NCI-H460 (cell line): ENCODE results near the gene WSB2. TPM values are rescaled to one million over a fixed set of nuclear protein-coding genes. Genes with fewer than 3 reads are reported as not detected.
"Not testable (repeated sequence)": the region's sequence is repeated elsewhere in the genome, so short reads cannot be mapped to it uniquely, and the experiment has no call there.

Experiments
- DNase-seq: peaks from one replicate; pipeline ENCODE4 v3.0.0-alpha.2; 2016; ENCODE audit warnings: low read depth; ENCODE audit errors: extremely low read depth
- polyA plus RNA-seq: library from polyadenylated mRNA; depleted of rRNA; stranded (reverse); fragments of >200 nt; gene quantifications from 2 replicates; pipeline ENCODE4 v1.2.3, GENCODE V29; 2014; cell fraction: nucleus; rRNA removed
- total RNA-seq: library from RNA; depleted of rRNA; stranded (reverse); fragments of >200 nt; shearing (Covaris generic); gene quantifications from 2 replicates; pipeline ENCODE4 v1.2.3, GENCODE V29; 2014; rRNA removed

The WSB2 gene
- total RNA-seq: 105 and 111 TPM in 2 replicates
- 52.6 and 55.7 TPM in 2 replicates for polyA plus RNA-seq

DNA sequence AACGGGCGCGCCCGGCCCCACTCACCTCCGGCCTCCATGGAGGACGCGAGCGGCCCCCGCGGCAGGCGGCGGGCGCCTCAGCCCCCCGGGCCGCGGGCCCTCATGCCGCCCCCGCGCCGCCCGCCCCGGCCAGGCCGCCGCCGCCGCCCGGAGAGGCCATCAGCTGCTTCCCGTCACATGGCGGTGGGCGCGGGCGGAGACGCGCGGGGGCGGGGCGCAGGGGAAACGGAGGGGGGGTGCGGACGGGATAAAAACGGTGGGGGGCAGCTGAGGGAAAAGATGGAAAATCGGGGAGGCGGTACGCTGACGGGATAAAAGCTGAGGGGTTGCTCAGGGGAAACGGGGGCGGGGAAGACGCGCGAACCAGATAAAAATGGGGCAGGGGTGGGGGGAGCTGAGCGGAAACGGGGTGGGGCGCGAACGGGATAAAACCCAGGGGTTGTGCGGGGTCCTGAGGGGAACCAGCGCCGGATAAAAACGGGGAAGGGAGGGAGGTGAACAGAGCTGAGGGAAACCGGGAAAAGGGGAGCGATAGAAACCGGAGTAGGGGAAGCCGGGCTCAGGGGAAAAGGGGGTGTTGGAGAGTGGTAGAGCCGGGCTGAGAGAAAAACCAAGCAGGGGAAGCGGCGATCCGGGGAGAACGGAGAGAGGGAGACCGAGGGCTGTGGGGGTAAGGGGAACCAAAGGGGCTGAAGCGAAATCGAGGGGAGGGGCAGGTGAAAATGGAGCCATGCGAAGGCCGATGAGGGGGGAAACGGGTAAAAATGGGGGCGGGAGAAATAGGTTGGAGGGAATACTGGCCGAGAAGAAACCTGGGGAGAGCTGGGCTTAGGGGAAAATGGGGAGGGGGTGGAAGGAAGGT is at the start of gene WSB2:
WSB2 (minus strand) TSS at position 169 of the 862 bp plus-strand sequence; CDS start at position 38, 131 bp downstream.
- DNase-seq: peak; percentile 27

DNA sequence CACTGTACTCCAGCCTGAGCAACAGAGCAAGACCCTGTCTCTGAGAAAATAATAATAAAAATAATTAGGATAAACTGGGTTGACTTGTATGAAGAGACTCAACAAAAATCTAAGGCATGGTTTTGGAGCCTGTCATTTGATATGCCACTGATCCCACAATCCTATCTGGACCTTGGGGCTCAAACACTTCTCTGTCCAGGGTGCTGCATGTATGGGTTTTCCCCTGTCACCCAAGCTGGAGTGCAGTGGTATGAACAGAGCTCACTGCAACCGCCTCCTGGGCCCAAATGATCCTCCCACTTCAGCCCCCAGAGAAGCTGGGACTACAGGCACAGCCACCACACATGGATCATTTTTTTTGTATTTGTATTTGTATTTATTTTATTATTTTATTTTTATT is 48.1 kb upstream of the WSB2 start:
- DNase-seq: no peak

DNA sequence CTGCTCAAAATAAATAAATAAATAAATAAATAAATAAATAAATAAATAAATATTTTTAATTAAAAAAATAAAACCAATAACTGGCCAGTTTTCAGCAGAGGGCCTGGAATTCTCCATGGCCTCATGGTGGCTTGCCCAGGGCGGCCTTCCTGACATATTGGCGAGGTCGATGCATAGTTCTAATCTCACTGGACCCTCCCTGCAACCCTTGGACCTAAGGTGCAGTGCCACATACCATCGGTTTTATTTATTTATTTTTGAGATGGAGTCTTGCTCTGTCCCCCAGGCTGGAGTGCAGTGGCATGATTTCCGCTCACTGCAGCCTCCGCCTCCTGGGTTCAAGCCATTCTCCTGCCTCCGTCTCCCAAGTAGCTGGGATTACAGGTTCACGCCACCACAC is 46.7 kb upstream of the WSB2 start:
- no peak for DNase-seq

- DNase-seq: no peak
Observed at GRCh38 chr12:118107011-118107410, 46.0 kb upstream of the WSB2 start.

DNA sequence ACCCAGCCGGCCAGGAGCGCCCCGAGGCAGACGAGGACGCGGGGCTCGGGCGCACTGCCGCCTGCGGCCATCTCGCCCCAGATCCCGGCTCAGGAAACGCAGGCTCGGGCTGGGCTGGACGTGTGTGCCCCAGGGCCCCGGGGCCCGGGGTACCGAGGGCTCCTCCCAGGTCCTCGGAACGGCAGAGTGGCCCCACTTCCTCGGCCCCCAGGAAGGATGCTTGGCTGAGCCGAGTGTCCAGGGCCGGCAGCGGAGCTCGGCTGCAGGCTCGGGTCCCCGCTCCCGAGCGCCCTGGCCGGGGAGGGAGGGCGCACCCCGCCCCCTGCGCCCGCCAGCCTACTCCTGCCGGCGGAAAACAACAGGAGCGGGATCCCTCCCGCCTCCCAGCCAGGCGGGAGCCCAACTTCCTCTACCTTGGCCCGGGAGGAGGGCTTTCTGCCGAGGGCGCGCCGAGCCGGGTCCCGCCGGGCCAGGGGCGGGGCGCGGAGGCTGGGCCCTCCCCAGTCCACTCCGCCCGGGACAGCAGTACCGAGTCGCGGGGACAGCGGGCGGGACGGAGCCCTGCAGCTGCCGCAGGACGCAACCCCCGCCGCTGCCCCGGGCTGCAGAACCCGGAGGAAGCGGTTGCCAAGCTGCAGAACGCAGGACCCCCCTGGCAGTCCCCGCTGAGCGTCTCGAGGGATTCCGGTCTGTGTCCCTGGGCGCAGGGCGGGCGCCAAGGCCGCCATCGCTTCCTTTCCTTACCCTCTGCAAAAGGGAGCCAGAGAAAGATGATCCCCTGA is 42.8 kb upstream of the WSB2 start, which contains the start of gene VSIG10:
VSIG10 (minus strand) TSS at position 411 of the 782 bp plus-strand sequence; CDS start at position 71, 340 bp downstream.
- peak; percentile 41 for DNase-seq

GRCh38 chr12:118103201-118103600 is 42.2 kb upstream of the WSB2 start:
- no peak for DNase-seq

DNA sequence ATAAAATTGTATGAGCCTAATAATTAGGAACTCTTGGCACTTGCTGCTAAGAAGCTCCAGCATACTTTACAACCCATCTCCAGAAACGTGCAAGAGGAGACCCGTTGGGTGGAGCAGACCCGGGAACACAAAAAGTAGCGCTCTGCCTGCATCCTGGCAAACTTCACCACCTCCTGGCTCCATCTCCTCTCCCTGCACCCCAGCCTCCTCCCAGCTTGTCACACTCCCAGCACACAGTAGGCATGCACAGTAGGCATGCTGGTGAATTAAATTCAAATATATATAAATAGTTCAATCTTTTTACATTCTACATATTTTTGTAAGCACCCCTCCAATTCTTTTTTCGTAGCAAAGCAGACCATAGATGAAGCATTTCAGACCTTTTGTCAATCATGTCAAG is 41.6 kb upstream of the WSB2 start:
- no peak for DNase-seq

GRCh38 chr12:118102070-118102469 is 41.1 kb upstream of the WSB2 start:
- DNase-seq: no peak

DNA sequence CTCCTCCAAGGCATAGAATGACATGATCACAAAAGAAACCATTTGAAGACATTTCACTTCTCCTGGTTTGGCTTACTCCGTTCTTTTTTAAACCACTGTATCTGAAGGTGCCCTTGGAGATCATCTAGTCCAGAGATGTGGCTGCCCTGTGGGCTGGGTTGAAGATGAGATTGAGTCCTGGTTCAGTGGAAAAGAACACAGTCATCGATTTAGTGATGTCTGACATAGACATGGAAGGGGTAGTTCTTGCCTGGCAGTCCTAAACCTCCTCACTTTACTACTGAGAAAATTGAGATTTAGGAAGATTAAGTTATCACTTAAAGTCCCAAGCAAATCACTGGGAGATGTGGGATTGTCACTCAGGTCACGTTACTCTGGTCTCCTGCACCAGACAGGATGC is 40.1 kb upstream of the WSB2 start:
- no peak for DNase-seq

- no peak for DNase-seq
Observed at GRCh38 chr12:118098911-118099671, 38.1 kb upstream of the WSB2 start.

GRCh38 chr12:118098401-118098800 is 37.4 kb upstream of the WSB2 start:
- DNase-seq: no peak

- no peak for DNase-seq
Observed at GRCh38 chr12:118094039-118094438, 33.1 kb upstream of the WSB2 start.

DNA sequence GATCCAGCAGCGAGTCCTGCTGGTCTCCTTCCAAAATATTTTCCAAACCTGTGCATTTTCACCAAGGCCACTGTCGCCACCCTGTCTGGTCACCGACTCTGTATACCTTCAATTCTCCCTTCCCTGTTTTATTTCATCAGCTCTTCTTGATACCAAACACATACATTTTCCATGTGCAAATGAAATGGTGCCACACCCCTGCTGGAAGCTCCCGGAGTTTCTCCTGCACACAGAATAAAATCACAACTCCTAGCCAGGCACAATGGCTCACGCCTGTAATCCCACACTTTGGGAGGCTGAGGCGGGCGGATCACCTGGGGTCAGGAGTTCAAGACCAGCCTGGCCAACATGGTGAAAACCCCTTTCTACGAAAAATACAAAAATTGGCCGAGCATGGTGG is 28.8 kb upstream of the WSB2 start:
- no peak for DNase-seq

GRCh38 chr12:118082161-118082560 is 21.2 kb upstream of the WSB2 start:
- no peak for DNase-seq

GRCh38 chr12:118081521-118081920 is 20.5 kb upstream of the WSB2 start:
- not testable (repeated sequence) for DNase-seq

- DNase-seq: no peak
Observed at GRCh38 chr12:118073768-118074167, 12.8 kb upstream of the WSB2 start.

DNA sequence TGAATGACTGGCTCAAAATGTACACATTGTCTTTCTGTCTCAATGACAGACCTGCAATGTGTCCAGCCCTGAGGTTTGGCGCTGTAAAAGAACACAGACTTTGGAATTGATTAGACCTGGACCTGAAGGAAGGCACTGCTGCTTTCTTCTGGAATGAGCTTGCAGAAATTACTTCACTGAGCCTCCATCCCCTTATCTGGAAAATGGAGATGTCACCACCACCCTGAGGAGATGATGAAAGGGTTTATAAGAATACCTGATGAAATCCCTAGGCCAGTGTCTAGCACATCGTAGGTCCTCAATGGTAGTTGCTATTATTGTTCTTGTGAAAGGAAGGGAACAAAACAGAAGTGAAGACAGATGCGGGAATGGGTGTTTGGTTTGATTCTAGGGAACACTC is 9.7 kb upstream of the WSB2 start:
- no peak for DNase-seq

DNA sequence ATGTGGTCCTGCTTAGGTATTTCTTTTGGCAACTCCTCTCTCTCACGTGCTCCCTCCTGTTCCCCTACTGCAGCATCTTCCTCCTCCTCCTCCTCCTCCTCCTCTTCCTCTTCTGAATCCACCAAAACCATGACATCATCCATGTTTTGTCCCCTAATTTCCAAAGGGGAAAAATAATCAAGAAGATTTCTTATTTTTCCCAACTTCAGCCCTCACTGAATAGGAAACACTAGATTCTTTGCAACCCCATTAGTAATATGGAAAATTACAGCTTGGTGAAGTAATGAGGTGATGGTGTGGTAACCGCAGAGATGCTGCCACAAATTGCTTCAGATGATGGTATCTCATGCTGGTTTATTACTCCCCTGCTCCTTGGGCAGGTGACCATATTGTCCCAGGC is 7.5 kb upstream of the WSB2 start:
- DNase-seq: no peak

- no peak for DNase-seq
Observed at GRCh38 chr12:118065380-118065779, 4.4 kb upstream of the WSB2 start.

DNA sequence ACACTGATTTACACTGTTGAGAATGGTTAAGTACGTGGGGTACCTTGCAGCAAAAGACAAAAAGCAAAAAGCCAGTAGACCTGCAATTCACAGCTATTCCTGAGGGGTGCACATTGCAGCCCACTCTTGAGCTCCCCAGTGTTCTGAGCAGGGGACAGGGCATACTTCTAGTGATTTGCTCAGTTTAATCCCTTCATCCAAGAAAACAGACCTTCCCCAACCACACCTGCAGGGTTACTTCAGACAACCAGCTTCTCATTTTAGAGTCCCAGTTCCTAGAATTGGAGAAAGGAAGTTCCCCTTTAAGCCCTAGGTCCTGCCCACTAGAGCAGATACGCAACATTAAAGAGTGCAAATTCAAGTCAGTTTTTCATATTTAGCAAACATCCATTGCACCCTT is 3.6 kb upstream of the WSB2 start:
- DNase-seq: no peak
